HG02870 (cell line): ENCODE measurements around the gene MMP25.
"Not testable (repeated sequence)": the region's sequence is repeated elsewhere in the genome, so short reads cannot be mapped to it uniquely, and the experiment has no call there.

Experiments used
- ATAC-seq: cut with Tn5 transposase; IDR thresholded peaks from one replicate; pipeline ENCODE4 v1.9.1; 2021; ENCODE audit warnings: mild to moderate bottlenecking, moderate library complexity; ENCODE audit not compliant: unreplicated experiment

The MMP25 gene

GRCh38 chr16:3053330-3053710 lies 7.0 kb downstream of the MMP25 start:
- ATAC-seq, result not testable (repeated sequence)

GRCh38 chr16:3054965-3055733 lies 8.8 kb downstream of the MMP25 start:
- ATAC-seq, result no peak

- not testable (repeated sequence) for ATAC-seq
Measured at GRCh38 chr16:3055734-3056115, 9.4 kb downstream of the MMP25 start.

GRCh38 chr16:3056336-3057180 lies 10.2 kb downstream of the MMP25 start:
- no peak for ATAC-seq

- ATAC-seq, result no peak
Measured at GRCh38 chr16:3057181-3058138, 11.1 kb downstream of the MMP25 start.

GRCh38 chr16:3058139-3059030 lies 12.0 kb downstream of the MMP25 start:
- no peak for ATAC-seq

GRCh38 chr16:3059041-3059722 lies 12.8 kb downstream of the MMP25 start:
- peak; percentile 58 for ATAC-seq

GRCh38 chr16:3059723-3060242 lies 13.4 kb downstream of the MMP25 start:
- ATAC-seq, result no peak

- ATAC-seq, result no peak
Measured at GRCh38 chr16:3060339-3061127, 14.2 kb downstream of the MMP25 start.

- ATAC-seq, result no peak
Measured at GRCh38 chr16:3062553-3062952, 16.2 kb downstream of the MMP25 start.

- no peak for ATAC-seq
Measured at GRCh38 chr16:3063625-3064386, 17.4 kb downstream of the MMP25 start.

- no peak for ATAC-seq
Measured at GRCh38 chr16:3065069-3065741, 18.8 kb downstream of the MMP25 start, which contains the start of gene IL32. IL32 (plus strand) TSS chr16:3065640; CDS start chr16:3065812, 172 bp downstream.

- ATAC-seq, result no peak
Measured at GRCh38 chr16:3065742-3066439, 19.5 kb downstream of the MMP25 start.

- ATAC-seq, result no peak
Measured at GRCh38 chr16:3066440-3066748, 20.0 kb downstream of the MMP25 start.

- no peak for ATAC-seq
Measured at GRCh38 chr16:3068487-3068886, 22.1 kb downstream of the MMP25 start.

- ATAC-seq, result not testable (repeated sequence)
Measured at GRCh38 chr16:3069146-3069545, 22.8 kb downstream of the MMP25 start.
